ENCODE measurements around the gene TMEM94.

TMEM94 gene

DNA sequence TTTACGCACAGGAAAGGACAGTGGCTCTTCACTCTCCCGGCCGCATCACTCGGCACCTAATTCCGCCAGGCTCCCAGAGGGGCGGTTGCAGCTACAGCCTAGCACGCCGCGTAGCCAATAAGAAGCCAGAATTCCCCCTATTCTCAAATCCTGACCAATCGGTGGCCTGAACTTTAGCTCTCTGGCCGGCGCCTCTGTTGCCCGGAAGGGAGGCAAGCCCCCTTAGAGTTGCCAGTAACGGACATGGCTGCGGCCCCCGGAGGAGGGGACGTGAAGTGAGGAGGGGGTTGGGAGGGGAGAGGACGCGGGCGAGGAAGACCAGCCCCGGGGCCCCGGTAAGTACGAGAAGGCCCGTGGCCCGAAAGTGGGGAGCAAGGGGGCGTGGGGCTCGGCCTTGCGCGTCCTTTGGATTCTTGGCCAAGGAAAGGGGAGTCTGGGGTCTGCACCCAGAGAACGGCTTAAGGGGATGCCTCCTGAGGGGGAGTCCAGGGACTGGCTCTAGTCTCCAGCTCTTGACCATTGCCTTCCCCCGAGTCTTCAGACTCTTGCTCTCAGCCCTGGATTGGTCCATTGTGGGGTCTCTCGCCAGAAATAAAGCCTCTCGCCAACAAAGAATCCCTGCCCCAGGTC, at the start of gene TMEM94:
Gene TMEM94 (plus strand): TSS at position 219 of the 630 bp plus-strand sequence. CDS start 15,271 bp downstream, outside the sequence.
- no peaks in the 10 kb centered on the region for H3K36me3 ChIP-seq (ENCODE audit: insufficient read depth, low read length)

GRCh38 chr17:75407655-75408352, 48.6 kb upstream of the TMEM94 start:
- no peaks in the 10 kb centered on the region for H3K4me1 ChIP-seq (ENCODE audit: insufficient read depth, low read length)

More for the DNA sequence above, at the start of gene TMEM94:
- Histone ChIP-seq H3K4me1 (ENCODE audit: insufficient read depth, low read length) (peaks cover 12% of the 10 kb centered on the region), H3K9ac (ENCODE audit: low read depth, low read length) (peak within 1 kb of the TSS; percentile 91), H3K9me3 (ENCODE audit: control insufficient read depth, insufficient read depth, low read length) (no peaks in the 10 kb centered on the region)

DNA sequence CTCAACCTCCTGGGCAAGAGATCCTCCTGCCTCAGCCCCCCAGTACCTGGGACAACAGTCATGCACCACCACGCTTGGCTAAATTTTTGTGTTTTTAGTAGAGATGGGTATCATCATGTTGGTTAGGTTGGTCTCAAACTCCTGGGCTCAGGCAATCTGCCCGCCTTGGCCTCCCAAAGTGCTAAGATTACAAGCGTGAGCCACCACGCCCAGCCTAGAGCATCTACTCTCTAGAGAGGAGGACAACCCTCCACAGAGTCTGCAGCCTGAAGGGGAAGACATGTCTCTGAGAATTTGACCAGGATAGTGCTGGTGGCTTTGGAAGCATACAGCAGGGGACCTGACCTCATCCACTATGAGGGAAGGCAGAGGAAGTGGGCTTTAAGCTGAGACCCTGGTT, 46.3 kb upstream of the TMEM94 start:
- Histone ChIP-seq H3K9ac (ENCODE audit: low read depth, low read length) (no peak overlapping the region), H3K36me3 (ENCODE audit: insufficient read depth, low read length) (no peaks in the 10 kb centered on the region), H3K9me3 (ENCODE audit: control insufficient read depth, insufficient read depth, low read length) (no peaks in the 10 kb centered on the region), H3K4me1 (ENCODE audit: insufficient read depth, low read length) (no peaks in the 10 kb centered on the region)

More at GRCh38 chr17:75407655-75408352, 48.6 kb upstream of the TMEM94 start:
- Histone ChIP-seq H3K36me3 (ENCODE audit: insufficient read depth, low read length) (no peaks in the 10 kb centered on the region), H3K9ac (ENCODE audit: low read depth, low read length) (no peak overlapping the region), H3K9me3 (ENCODE audit: control insufficient read depth, insufficient read depth, low read length) (no peaks in the 10 kb centered on the region)

DNA sequence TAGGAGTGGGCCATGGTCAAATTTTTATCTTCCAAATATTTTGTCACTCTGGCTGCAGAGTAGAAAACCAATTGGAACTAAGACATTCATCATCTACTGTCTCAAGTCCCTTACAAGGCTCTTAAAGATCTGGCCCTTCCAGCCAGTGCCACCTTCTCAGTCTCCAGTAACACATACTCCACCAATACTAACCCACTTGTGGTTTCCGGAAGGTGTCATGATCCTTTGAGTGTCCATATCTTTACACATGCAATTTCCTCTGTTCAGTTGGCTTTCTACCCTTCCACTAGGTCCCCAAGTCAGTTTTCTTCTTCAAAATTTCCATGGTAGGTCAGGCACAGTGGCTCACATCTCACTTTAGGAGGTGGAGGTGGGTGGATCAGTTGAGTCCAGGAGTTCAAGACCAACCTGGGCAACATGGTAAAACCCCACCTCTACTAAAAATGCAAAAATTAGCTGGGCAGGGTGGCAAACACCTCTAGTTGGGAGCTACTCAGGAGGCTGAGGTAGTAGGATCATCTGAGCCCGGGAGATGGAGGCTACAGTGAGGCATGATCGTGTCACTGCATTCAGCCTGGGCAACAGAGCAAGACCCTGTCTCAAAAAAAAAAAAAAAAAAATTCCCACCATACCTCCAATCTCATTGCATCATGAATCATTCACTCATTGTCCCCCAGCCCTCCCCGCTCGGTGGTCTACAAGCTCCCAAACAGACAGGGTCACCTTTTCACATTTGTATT, 44.9 kb upstream of the TMEM94 start:
- H3K36me3 ChIP-seq (ENCODE audit: insufficient read depth, low read length): no peaks in the 10 kb centered on the region
- no peaks in the 10 kb centered on the region for H3K9me3 ChIP-seq (ENCODE audit: control insufficient read depth, insufficient read depth, low read length)
- no peaks in the 10 kb centered on the region for H3K4me1 ChIP-seq (ENCODE audit: insufficient read depth, low read length)
- H3K9ac ChIP-seq (ENCODE audit: low read depth, low read length): no peak overlapping the region

DNA sequence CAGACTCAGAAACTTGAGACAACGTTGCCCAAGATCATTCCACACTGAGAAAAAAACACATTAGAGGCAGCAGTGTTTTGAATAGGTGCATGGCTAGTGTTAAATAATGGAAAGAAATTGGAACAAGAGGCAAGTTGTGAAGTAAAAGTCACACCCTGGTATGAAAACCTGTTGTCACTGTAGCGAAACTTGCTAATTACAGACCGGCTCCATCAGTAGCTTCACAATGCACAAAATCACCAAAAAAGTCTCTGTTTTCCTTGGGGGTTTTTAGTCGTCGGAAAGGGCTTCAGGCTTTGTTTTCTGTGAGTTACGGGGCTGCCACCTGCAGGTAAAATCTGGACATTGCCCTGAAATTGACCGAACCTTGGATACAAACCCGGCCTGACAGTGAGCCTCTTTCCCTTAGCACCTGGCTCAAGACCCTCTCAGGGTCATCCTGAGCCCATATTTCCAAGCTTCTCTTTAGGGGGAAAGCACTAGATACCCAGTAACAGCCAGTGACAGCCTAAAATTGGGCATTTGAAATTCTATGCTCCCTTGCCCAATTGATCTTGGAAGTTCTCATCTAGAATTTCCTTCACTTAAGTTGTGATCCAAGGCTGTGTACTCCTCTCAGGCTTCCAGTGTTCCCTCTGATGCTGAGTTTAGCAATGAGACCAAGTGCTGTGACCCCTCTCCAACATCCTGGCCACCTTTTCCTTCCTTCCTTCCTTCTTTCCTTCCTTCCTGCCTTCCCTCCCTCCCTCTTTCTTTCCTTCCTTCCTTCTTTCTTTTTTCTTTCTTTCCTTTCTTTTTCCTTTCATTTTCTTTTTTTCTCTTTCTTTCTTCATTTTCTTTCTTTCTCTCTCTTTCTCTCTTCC, 43.7 kb upstream of the TMEM94 start:
- Histone ChIP-seq H3K4me1 (ENCODE audit: insufficient read depth, low read length) (no peaks in the 10 kb centered on the region), H3K9ac (ENCODE audit: low read depth, low read length) (no peak overlapping the region), H3K9me3 (ENCODE audit: control insufficient read depth, insufficient read depth, low read length) (no peaks in the 10 kb centered on the region), H3K36me3 (ENCODE audit: insufficient read depth, low read length) (no peaks in the 10 kb centered on the region)

DNA sequence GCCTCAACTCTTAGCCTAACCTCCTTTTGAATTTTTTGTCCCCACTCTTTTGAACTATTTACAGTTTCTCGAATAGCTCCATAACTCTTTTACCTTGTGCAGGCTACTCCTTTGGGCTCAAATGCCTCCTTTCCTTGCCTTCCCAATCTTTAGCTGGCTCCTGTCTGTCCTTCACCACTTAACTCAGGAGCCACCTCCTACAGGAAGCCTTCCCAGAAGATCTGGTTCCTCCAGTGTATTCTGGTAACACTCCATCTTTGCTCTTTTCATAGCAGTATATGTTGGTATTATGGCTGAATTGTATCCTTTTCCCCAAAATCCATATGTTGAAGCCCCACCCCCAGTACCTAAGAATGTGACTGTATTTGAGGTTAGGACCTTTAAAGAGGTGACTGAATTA, 41.9 kb upstream of the TMEM94 start:
- Histone ChIP-seq H3K36me3 (ENCODE audit: insufficient read depth, low read length) (no peaks in the 10 kb centered on the region), H3K4me1 (ENCODE audit: insufficient read depth, low read length) (no peaks in the 10 kb centered on the region)

GRCh38 chr17:75416006-75416405, 40.4 kb upstream of the TMEM94 start:
- no peak overlapping the region for H3K9ac ChIP-seq (ENCODE audit: low read depth, low read length)
- no peaks in the 10 kb centered on the region for H3K9me3 ChIP-seq (ENCODE audit: control insufficient read depth, insufficient read depth, low read length)
- H3K4me1 ChIP-seq (ENCODE audit: insufficient read depth, low read length): no peaks in the 10 kb centered on the region
- no peaks in the 10 kb centered on the region for H3K36me3 ChIP-seq (ENCODE audit: insufficient read depth, low read length)

More for the DNA sequence above, 41.9 kb upstream of the TMEM94 start:
- Histone ChIP-seq H3K9ac (ENCODE audit: low read depth, low read length) (no peak overlapping the region), H3K9me3 (ENCODE audit: control insufficient read depth, insufficient read depth, low read length) (no peaks in the 10 kb centered on the region)

GRCh38 chr17:75417054-75417580, 39.3 kb upstream of the TMEM94 start:
- no peaks in the 10 kb centered on the region for H3K36me3 ChIP-seq (ENCODE audit: insufficient read depth, low read length)

DNA sequence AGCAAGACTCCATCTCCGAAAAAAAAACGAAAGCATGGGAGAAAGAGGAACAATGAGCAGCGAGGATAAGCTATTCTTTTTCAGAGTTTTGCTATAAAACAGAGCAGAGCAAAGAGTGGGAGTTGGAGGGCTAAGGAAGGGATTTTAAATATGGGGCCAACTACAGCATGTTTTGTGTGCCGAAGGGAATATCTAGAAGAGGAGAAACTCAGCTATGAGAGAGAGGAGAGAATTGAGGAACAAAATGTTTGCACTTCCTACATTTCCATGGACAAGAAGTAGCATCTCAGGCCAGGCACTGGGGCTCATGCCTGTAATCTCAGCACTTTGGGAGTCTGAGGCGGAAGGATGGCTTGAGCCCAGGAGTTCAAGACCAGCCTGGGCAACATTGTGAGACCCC, 37.9 kb upstream of the TMEM94 start:
- no peaks in the 10 kb centered on the region for H3K36me3 ChIP-seq (ENCODE audit: insufficient read depth, low read length)
- H3K9ac ChIP-seq (ENCODE audit: low read depth, low read length): no peak overlapping the region
- H3K4me1 ChIP-seq (ENCODE audit: insufficient read depth, low read length): no peaks in the 10 kb centered on the region
- H3K9me3 ChIP-seq (ENCODE audit: control insufficient read depth, insufficient read depth, low read length): no peaks in the 10 kb centered on the region

More at GRCh38 chr17:75417054-75417580, 39.3 kb upstream of the TMEM94 start:
- Histone ChIP-seq H3K4me1 (ENCODE audit: insufficient read depth, low read length) (no peaks in the 10 kb centered on the region), H3K9ac (ENCODE audit: low read depth, low read length) (no peak overlapping the region), H3K9me3 (ENCODE audit: control insufficient read depth, insufficient read depth, low read length) (no peaks in the 10 kb centered on the region)

- Histone ChIP-seq H3K4me1 (ENCODE audit: insufficient read depth, low read length) (peaks cover 16% of the 10 kb centered on the region), H3K9ac (ENCODE audit: low read depth, low read length) (no peak overlapping the region), H3K36me3 (ENCODE audit: insufficient read depth, low read length) (no peaks in the 10 kb centered on the region), H3K9me3 (ENCODE audit: control insufficient read depth, insufficient read depth, low read length) (no peaks in the 10 kb centered on the region)
Measured at GRCh38 chr17:75428543-75429469, 27.6 kb upstream of the TMEM94 start.

- Histone ChIP-seq H3K36me3 (ENCODE audit: insufficient read depth, low read length) (no peaks in the 10 kb centered on the region), H3K9ac (ENCODE audit: low read depth, low read length) (peak overlapping the region; percentile 8; the same call in 1 of the 2 replicates), H3K9me3 (ENCODE audit: control insufficient read depth, insufficient read depth, low read length) (no peaks in the 10 kb centered on the region), H3K4me1 (ENCODE audit: insufficient read depth, low read length) (peaks cover 16% of the 10 kb centered on the region)
Measured at GRCh38 chr17:75430159-75430974, 26.1 kb upstream of the TMEM94 start.

DNA sequence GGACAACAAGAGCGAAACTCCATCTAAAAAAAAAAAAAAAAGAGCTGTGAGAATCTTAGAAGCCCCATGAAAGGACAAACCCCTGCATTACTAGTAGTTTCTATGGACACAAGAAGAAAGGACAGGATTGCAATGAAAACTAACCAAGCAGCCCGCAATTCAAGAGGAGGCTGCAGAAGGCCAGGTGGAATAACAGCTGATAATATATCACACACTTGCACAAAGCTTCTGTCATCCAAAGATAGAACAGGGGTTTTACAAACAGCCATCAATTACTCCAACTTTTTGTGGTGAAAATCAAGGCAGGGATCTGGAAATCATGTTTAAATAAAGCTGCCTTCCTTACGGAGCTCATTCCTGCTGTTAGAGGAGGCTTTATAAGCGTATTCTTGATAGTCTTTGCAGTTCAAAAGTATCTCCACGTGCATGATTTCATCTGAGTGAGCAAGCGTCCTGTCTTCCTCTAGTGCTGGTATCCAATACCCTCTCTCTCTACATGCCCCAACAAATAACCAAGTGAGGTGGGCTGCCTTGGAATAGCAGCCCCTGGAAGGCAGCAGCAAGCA, 23.1 kb upstream of the TMEM94 start:
- Histone ChIP-seq H3K4me1 (ENCODE audit: insufficient read depth, low read length) (peaks cover 16% of the 10 kb centered on the region), H3K9me3 (ENCODE audit: control insufficient read depth, insufficient read depth, low read length) (no peaks in the 10 kb centered on the region), H3K9ac (ENCODE audit: low read depth, low read length) (no peak overlapping the region), H3K36me3 (ENCODE audit: insufficient read depth, low read length) (no peaks in the 10 kb centered on the region)

Data from ES-I3 (cell line).